ENCODE results near the gene OR2T8. TPM values are rescaled to one million over a fixed set of nuclear protein-coding genes. Genes with fewer than 3 reads are reported as not detected.

Gene OR2T8
- total and polyA plus RNA-seq, 2 of the 4 experiments (the other 2 are of a cell fraction) = not detected

Other genes starting within 250 kb of the OR2T8 start
- gene OR13G1, start 240.5 kb upstream of the OR2T8 start, total RNA-seq (2012; rRNA removed) = not detected in 2 replicates
- gene OR13G1, start 240.5 kb upstream of the OR2T8 start, polyA plus RNA-seq (2012; rRNA removed) = not detected in 2 replicates
- gene OR6F1, start 203.6 kb upstream of the OR2T8 start, total RNA-seq (2012; rRNA removed) = not detected in 2 replicates
- not detected in 2 replicates for gene OR6F1, start 203.6 kb upstream of the OR2T8 start, polyA plus RNA-seq (2012; rRNA removed)
- not detected in 2 replicates for gene OR14K1, start 181.6 kb upstream of the OR2T8 start, total RNA-seq (2012; rRNA removed)
- not detected in 2 replicates for gene OR14K1, start 181.6 kb upstream of the OR2T8 start, polyA plus RNA-seq (2012; rRNA removed)
- gene OR14A2, start 172.1 kb upstream of the OR2T8 start, total RNA-seq (2012; rRNA removed) = not detected in 2 replicates
- not detected in 2 replicates for gene OR14A2, start 172.1 kb upstream of the OR2T8 start, polyA plus RNA-seq (2012; rRNA removed)
- gene OR1C1, start 159.7 kb upstream of the OR2T8 start, total RNA-seq (2012; rRNA removed) = not detected in 2 replicates
- not detected in 2 replicates for gene OR1C1, start 159.7 kb upstream of the OR2T8 start, polyA plus RNA-seq (2012; rRNA removed)
- gene OR14A16, start 96.1 kb upstream of the OR2T8 start, total RNA-seq (2012; rRNA removed) = not detected in 2 replicates
- gene OR14A16, start 96.1 kb upstream of the OR2T8 start, polyA plus RNA-seq (2012; rRNA removed) = not detected in 2 replicates
- not detected in 2 replicates for gene OR11L1, start 78.4 kb upstream of the OR2T8 start, total RNA-seq (2012; rRNA removed)
- gene OR11L1, start 78.4 kb upstream of the OR2T8 start, polyA plus RNA-seq (2012; rRNA removed) = not detected in 2 replicates
- 0.54 and 1.1 TPM in 2 replicates for gene TRIM58, start 63.1 kb upstream of the OR2T8 start, total RNA-seq (2012; rRNA removed)
- 0.79 and 0.91 TPM in 2 replicates for gene TRIM58, start 63.1 kb upstream of the OR2T8 start, polyA plus RNA-seq (2012; rRNA removed)
- gene OR2W3, start 24.7 kb upstream of the OR2T8 start, total RNA-seq (2012; rRNA removed) = 0.28 and 0.54 TPM in 2 replicates
- 0.63 and 0.90 TPM in 2 replicates for gene OR2W3, start 24.7 kb upstream of the OR2T8 start, polyA plus RNA-seq (2012; rRNA removed)
- not detected in 2 replicates for gene OR2AJ1, start 4.6 kb downstream of the OR2T8 start, total RNA-seq (2012; rRNA removed)
- gene OR2AJ1, start 4.6 kb downstream of the OR2T8 start, polyA plus RNA-seq (2012; rRNA removed) = not detected in 2 replicates
- not detected in 2 replicates for gene OR2L8, start 28.6 kb downstream of the OR2T8 start, total RNA-seq (2012; rRNA removed)
- gene OR2L8, start 28.6 kb downstream of the OR2T8 start, polyA plus RNA-seq (2012; rRNA removed) = not detected in 2 replicates
- gene OR2AK2, start 45.0 kb downstream of the OR2T8 start, total RNA-seq (2012; rRNA removed) = not detected in 2 replicates
- gene OR2AK2, start 45.0 kb downstream of the OR2T8 start, polyA plus RNA-seq (2012; rRNA removed) = not detected in 2 replicates
- gene OR2L5, start 93.4 kb downstream of the OR2T8 start, total RNA-seq (2012; rRNA removed) = not detected in 2 replicates
- not detected in 2 replicates for gene OR2L5, start 93.4 kb downstream of the OR2T8 start, polyA plus RNA-seq (2012; rRNA removed)
- gene OR2L2, start 109.8 kb downstream of the OR2T8 start, total RNA-seq (2012; rRNA removed) = not detected in 2 replicates
- not detected in 2 replicates for gene OR2L2, start 109.8 kb downstream of the OR2T8 start, polyA plus RNA-seq (2012; rRNA removed)
- gene OR2L3, start 126.6 kb downstream of the OR2T8 start, total RNA-seq (2012; rRNA removed) = not detected in 2 replicates
- gene OR2L3, start 126.6 kb downstream of the OR2T8 start, polyA plus RNA-seq (2012; rRNA removed) = not detected in 2 replicates
- gene OR2L13, start 174.9 kb downstream of the OR2T8 start, total RNA-seq (2012; rRNA removed) = not detected in 2 replicates
- gene OR2L13, start 174.9 kb downstream of the OR2T8 start, polyA plus RNA-seq (2012; rRNA removed) = not detected in 2 replicates
- not detected in 2 replicates for gene OR2M5, start 224.9 kb downstream of the OR2T8 start, total RNA-seq (2012; rRNA removed)
- gene OR2M5, start 224.9 kb downstream of the OR2T8 start, polyA plus RNA-seq (2012; rRNA removed) = not detected in 2 replicates

All from IMR-90 (cell line).